Measurements from ENCODE around the gene MLH3.

Gene MLH3

GRCh38 chr14:75032939-75033338, 18.3 kb downstream of the MLH3 start:
- DNase-seq (ENCODE audit: extremely low spot score) = no peak
- ChIA-PET CTCF (no interaction called here), POLR2A (no interaction called here)
- TF ChIP-seq CTCF (IDR thresholded peaks at IDR 0.05; ENCODE audit: control extremely low read depth, extremely low read depth, low read depth, missing control alignments) = no peak

DNA sequence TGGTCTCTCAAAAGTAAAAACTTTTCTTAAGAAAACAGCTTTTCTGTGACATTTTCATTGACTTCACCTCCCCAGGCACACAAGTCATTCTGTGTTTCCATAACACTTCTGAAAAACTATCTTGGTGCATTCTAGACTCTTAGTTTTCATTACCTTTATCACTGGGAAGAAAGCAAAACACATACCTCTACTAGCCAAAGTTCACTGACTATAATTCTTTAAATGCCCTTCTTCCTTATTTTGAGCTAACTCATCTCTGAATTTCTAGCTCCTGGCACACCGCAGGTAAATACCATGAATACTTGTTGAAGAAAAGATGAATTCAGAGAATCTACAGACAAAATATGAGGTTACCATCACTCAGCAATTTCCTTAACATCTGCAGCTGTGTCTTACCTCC, 21.1 kb downstream of the MLH3 start:
- CTCF ChIA-PET = interaction anchor here (0.7 to 1.6 kb wide), 4 partner anchors 16 to 169 kb away, joined by 3 to 4 read pairs (median 4); no protein-coding TSS in a partner anchor
- no peak for TF ChIP-seq CTCF (IDR thresholded peaks at IDR 0.05; ENCODE audit: control extremely low read depth, extremely low read depth, low read depth, missing control alignments)
- POLR2A ChIA-PET = no interaction called here
- no peak for DNase-seq (ENCODE audit: extremely low spot score)

- ChIA-PET POLR2A (interaction anchor here (1.0 kb wide), 1 partner anchor 13 kb away, joined by 3 read pairs; no protein-coding TSS in a partner anchor), CTCF (interaction anchor here (1.2 to 1.9 kb wide), 2 partner anchors 12 to 165 kb away, joined by 4 read pairs; no protein-coding TSS in a partner anchor)
- no peak for DNase-seq (ENCODE audit: extremely low spot score)
- TF ChIP-seq CTCF (IDR thresholded peaks at IDR 0.05; ENCODE audit: control extremely low read depth, extremely low read depth, low read depth, missing control alignments) = no peak
Measured at GRCh38 chr14:75025876-75026275, 25.4 kb downstream of the MLH3 start.

- CTCF ChIA-PET = interaction anchor here (1.2 to 1.9 kb wide), 5 partner anchors 11 to 164 kb away, joined by 3 to 4 read pairs (median 3); no protein-coding TSS in a partner anchor
- DNase-seq (ENCODE audit: extremely low spot score) = no peak
- POLR2A ChIA-PET = interaction anchor here (1.0 kb wide), 1 partner anchor 12 kb away, joined by 3 read pairs; no protein-coding TSS in a partner anchor
- TF ChIP-seq CTCF (IDR thresholded peaks at IDR 0.05; ENCODE audit: control extremely low read depth, extremely low read depth, low read depth, missing control alignments) = no peak
Measured at GRCh38 chr14:75025082-75025481, 26.2 kb downstream of the MLH3 start.

DNA sequence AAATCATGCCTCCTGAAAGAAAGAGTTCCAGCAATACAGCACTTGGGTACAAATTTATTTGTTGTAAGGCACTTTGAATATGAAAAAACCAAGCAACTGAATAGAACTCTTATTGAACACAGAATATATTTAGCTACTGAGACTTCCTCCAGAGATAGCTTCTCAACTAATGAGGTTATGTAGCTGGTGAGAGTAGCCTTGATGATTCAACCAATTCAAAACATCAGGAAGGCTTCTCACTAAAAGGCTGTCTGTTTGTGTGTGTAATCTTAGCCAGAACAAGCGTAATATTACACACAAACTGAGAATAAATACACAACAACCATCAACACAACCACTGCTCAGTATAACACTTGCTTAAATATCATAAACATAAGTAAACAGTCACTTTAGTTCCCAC, 28.2 kb downstream of the MLH3 start:
- POLR2A ChIA-PET = no interaction called here
- no peak for TF ChIP-seq CTCF (IDR thresholded peaks at IDR 0.05; ENCODE audit: control extremely low read depth, extremely low read depth, low read depth, missing control alignments)
- CTCF ChIA-PET = interaction anchor here (1.0 to 2.0 kb wide), 5 partner anchors 10 to 77 kb away, joined by 3 to 7 read pairs (median 3); partner anchors contain the start of gene ACYP1

DNA sequence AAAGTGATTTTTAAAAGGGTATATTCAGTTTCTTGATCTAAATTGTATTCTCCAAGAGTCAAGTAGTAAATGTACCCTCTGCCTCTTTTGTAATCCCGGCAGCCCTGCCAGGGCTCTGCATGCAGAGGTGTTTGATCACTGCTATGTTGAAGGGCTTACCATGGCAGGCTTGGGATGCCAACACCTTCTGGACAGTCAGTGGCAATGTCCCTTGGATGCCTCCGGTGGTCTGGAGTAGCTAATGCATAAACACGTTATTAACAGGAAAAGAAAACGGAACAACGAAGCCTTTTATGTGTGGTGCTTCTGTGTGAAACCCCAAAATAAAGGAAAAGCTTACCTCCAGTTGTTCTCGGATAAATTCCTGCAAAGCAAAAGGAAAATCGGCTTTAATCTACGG, 28.6 kb downstream of the MLH3 start:
- TF ChIP-seq CTCF (IDR thresholded peaks at IDR 0.05; ENCODE audit: control extremely low read depth, extremely low read depth, low read depth, missing control alignments) = no peak
- DNase-seq (ENCODE audit: extremely low spot score) = no peak
- POLR2A ChIA-PET = no interaction called here
- CTCF ChIA-PET = interaction anchor here (1.0 to 2.0 kb wide), 5 partner anchors 10 to 77 kb away, joined by 3 to 7 read pairs (median 3); partner anchors contain the start of gene ACYP1

More for the DNA sequence above, 28.2 kb downstream of the MLH3 start:
- no peak for DNase-seq (ENCODE audit: extremely low spot score)
